A549 (cell line): ENCODE data around the gene TBX1.

ENCODE experiments used
- BHLHE40 ChIP-seq: IDR thresholded peaks from 2 replicates; pipeline ENCODE4 v1.6.1; 2012; ENCODE audit warnings: low read depth, low read length, inconsistent platforms
- CHD2 ChIP-seq: fragments of 150-350 bp; IDR thresholded peaks from 2 replicates; pipeline ENCODE4 v1.6.1; 2014; ENCODE audit warnings: low read length; ENCODE audit not compliant: partially characterized antibody
- CHD4 ChIP-seq: fragments of 200-600 bp; sonication (generic); IDR thresholded peaks from 2 replicates; pipeline ENCODE4 v1.6.1; 2016; ENCODE audit warnings: antibody characterized with exemption, mild to moderate bottlenecking, borderline replicate concordance
- POLR2A ChIP-seq: IDR thresholded peaks from 2 replicates; pipeline ENCODE4 v1.6.1; 2012; ENCODE audit warnings: mild to moderate bottlenecking, low read length
- TF ChIP-seq, protein P1 (sequence below): fragments of >200 bp; sonication (Bioruptor Twin); formaldehyde crosslinking; IDR thresholded peaks from 3 replicates; pipeline ENCODE4 v1.5.1; 2016

DNA sequence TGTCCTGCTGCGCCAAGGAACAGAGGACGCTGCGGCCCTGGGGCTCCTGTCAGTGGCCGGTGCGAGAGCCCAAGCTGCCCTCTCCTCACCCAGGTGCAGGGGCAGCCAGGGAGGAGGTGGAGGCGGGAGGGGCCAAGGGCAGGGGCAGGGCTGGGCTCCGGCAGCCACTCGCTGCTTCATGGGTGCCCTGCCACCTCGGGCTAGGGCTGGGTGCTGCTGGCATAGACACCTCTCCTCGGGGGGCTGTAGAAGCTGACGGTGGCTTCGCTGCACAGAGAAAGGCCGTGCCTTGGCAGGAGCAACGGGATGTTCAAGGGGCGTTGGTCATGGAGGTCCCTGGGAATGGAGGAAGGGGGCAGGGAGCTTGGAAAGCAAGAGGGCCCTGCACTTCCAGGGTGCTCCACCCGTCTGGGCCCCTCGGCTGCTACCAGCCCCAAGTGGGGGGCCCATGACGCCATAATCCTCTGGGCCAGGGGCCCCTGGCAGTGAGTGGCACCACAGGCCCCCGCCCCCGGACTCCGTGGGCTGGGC, 1.6 kb upstream of the TBX1 start:
- TF ChIP-seq, protein P1, sequence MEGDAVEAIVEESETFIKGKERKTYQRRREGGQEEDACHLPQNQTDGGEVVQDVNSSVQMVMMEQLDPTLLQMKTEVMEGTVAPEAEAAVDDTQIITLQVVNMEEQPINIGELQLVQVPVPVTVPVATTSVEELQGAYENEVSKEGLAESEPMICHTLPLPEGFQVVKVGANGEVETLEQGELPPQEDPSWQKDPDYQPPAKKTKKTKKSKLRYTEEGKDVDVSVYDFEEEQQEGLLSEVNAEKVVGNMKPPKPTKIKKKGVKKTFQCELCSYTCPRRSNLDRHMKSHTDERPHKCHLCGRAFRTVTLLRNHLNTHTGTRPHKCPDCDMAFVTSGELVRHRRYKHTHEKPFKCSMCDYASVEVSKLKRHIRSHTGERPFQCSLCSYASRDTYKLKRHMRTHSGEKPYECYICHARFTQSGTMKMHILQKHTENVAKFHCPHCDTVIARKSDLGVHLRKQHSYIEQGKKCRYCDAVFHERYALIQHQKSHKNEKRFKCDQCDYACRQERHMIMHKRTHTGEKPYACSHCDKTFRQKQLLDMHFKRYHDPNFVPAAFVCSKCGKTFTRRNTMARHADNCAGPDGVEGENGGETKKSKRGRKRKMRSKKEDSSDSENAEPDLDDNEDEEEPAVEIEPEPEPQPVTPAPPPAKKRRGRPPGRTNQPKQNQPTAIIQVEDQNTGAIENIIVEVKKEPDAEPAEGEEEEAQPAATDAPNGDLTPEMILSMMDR, result no peak
- TF ChIP-seq BHLHE40, result no peak
- TF ChIP-seq CHD4, result no peak
- no peak for TF ChIP-seq CHD2
- TF ChIP-seq POLR2A, result no peak
